NCI-H526 treated with DMSO at 0.1 percent for 48 hours (cell line): ENCODE results near the gene IRX3.

Source experiments
- DNase-seq: peaks from one replicate; lab custom pipeline; 2025; lab: John Stamatoyannopoulos, UW

The IRX3 gene

DNA sequence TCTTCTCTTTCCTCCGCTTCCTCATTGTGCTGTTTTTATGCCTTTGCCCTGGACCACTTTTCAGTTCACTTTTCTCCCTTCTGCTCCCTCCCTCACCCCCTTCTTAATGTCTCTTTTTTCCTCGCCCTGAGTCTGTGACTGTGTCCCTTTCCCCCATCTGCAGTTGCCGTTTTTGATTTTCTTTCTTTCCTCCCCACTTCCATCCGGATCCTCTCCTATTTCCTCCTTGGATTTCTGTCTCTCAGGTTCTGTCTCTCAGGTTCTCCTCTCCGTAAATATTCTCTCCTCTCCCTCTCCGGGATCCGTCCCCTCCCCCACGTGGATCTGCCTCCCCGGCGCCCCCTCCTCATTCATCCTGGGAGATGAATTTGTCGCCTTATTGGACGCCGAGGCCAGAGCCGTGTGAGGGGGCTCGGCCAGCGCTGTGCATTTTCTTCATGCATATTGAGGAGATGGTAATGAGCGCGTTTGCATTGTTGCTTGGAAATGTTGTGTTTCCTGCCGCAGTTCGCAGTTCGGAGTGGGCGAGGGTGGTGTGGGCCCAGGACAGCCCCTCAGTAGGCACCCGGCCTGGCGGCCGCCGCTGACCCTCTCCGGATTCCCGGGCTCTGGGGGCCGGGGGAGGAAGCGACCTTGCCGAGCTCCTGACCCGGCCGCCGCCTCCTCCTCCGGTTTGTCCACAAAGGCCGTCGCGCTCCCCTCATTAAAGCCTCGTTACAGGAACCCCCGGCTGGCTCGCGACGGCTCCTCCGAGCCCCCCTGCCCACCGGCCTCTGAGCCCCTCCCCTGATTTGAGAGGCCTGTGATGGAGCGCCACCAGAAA lies 4.5 kb upstream of the IRX3 start:
- DNase-seq: no peak

DNA sequence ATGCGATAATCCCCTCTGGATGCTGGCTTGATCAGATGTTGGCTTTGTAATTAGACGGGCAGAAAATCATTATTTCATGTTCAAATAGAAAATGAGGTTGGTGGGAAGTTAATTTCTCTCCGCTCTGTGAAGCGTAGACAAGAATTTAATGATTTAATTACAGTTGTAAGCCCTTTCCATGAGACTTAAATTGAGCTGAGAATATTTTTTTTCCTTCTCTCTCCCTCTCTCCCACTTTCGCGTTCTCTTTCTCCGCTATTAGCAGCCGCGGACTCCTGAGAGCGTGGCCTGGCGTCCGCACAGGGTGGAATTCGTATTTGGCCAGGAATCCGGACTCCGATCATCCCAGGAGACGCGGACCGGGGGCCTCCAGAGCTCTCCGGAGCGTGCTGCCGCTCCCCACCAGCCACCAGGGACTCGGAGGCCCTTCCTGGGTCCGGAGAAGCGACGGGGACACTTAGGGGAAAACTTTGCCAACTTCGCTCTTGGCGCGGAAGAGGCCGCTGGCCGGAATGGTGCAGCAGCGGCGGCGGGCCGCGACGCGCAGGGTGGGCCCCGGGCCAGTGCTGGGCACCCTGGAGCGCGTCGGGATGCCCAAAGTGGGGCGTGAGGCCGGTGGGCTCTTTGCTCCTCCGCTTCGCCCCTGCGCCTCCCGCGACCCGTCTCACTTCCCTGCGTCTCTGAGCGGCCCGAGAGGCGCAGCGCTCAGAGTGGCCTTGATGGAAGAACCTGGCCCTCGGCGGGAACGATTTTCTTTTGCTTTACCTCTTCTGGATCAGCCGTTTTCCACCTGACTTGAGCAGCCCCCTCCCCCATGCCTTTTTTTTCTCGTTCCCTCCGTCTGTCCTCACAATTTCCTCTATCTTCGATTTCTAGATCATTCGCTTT lies 3.6 kb upstream of the IRX3 start:
- DNase-seq: no peak

- DNase-seq: no peak
Measured at GRCh38 chr16:54289242-54289944, 2.8 kb upstream of the IRX3 start.

GRCh38 chr16:54288835-54289241 lies 2.3 kb upstream of the IRX3 start:
- no peak for DNase-seq

- DNase-seq: no peak
Measured at GRCh38 chr16:54288030-54288834, 1.6 kb upstream of the IRX3 start.

DNA sequence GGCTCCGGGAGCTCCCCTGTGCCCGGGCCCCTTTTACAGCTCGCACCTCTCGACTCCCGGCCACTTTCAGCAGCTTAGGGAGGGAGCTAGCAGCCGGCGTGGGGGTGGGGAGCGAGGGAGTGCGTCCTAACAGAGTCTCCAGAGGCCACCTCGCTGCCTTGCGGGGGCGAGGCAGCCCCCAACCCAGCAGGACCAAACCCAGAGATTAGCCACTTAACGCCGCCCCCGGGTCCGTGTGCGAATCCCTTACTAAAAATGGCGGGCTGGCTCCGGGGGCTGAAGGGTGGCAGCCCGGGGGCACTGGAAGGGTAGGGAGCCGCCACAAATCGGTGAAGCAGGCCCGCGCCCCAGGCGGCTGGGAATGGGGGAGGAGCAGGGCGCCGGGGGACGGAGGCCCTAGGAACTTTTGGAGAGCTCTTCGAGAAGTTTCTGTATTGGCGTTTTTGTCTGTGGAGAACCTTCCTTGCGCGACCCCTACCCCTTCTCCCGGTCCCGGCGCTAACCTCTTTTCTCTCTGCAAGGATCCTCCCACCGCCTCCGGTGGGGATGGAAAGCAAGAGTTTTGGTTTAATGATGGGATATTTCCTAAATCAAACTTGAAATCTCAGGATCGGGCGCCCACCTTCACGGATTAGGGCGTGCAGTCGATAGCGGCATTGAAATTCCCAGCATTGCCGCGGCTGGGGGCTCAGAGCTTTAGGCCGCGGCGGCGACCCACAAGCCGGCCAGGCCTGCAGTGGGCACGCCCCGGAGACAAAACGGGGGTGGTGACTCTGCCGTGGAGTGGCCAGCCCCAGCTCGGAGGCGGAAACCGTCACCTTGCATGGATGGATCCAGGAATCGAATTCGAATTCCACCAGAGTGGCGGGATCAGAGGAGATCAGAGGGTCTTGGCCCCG lies 793 bp upstream of the IRX3 start:
- DNase-seq: no peak

DNA sequence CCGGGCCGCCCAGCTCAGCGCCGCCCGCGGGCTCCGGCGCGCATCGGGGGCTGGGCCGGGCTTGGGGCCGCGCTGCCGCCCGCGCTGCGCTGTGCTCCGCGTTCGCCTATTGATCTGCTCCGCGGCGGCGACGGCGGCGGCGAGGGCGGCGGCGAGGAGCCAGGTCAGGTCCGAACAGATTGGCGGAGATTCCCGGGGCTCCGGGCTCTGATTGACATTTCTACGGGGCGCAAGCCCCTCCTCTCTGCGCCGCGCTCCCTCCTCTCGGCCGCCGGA lies 559 bp downstream of the IRX3 start:
- no peak for DNase-seq

- no peak for DNase-seq
Measured at GRCh38 chr16:54285414-54286089, 1.0 kb downstream of the IRX3 start.

DNA sequence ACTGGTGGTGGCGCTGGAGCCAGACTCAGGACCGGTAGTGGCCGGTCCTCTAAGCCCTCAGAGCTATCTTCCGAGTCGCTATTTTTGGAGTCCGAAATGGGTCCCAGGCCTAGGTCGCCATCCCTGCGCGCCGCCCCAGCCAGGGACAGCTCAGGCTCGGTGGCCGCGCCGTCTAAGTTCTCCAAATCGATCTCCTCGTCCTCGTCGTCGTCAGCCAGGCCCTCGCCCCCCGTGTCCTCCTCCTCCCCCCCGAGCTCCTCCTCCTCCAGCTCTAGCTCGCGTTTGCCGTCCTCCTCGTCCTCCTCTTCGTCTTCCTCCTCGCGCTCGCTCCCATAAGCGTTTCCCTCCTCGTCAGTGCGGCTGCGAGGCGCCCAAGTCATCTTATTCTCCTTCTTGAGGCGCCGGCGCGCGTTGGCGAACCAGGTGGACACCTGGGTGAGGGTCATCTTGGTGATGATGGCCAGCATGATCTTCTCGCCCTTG lies 1.6 kb downstream of the IRX3 start:
- no peak for DNase-seq

GRCh38 chr16:54284319-54284930 lies 2.2 kb downstream of the IRX3 start:
- no peak for DNase-seq

DNA sequence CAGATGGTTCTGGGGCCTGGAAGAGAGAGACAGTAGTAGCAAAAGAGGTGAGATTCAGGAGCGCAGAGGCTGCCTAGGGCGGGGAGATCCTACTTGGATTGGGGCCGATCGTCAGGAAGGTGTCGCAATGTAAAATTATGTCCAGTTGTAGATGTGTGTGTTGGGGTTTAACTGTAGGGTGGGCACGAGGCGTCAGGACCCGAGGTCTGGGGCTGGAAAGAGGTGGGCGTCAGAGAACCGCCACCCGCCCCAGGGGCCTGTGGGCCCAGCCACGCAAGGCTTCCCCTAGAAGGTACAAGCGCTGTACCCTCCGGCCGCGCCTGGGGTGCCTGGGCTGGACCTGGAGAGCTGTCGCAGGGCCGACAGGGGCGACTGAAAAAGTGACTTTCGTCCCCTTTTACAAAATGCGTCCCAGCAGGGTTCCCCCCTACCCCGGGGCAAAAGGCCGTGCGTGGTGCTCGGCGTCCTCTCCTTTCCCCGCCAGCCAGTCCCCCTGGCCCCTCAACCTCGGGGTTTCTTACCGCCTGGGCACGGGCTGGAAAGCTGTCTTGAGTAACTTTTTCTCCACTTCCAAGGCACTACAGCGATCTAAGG lies 2.8 kb downstream of the IRX3 start:
- DNase-seq: no peak

GRCh38 chr16:54282928-54283724 lies 3.5 kb downstream of the IRX3 start:
- no peak for DNase-seq

- no peak for DNase-seq
Measured at GRCh38 chr16:54282202-54282927, 4.2 kb downstream of the IRX3 start.

DNA sequence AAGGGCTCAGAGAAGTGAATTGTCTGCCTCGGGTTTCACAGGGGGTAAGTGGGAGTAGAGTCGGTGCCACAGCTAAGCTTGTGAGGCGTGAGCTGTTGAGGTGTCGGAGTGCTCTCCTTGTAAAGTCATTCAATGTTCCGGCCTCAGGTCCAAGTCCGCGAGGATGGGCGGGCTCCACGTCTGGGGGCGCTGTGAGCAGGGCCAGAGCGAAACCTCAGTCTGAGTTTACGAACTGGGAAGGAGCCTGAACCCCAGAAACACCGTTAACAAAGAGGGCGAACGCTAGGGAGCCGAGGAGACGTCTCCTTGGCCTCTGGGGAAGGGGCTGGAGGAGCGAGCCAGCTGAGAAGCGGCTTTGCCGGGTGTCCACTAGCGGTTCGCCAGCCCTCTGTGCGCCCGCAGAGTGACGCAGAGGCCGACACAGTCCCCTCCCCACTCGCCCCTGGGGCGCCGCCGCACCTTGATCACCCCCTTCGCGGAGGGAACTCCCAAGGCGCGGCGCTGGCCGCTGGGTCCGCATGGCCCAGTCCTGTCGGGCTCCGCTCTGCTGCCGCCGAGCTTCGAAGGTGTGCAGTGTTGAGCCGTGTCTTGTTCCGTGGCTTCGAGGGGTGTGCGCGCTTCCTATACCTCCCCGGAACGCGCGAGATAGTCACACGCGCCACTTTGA lies 4.9 kb downstream of the IRX3 start:
- DNase-seq: no peak

GRCh38 chr16:54280751-54281150 lies 5.8 kb downstream of the IRX3 start:
- no peak for DNase-seq

DNA sequence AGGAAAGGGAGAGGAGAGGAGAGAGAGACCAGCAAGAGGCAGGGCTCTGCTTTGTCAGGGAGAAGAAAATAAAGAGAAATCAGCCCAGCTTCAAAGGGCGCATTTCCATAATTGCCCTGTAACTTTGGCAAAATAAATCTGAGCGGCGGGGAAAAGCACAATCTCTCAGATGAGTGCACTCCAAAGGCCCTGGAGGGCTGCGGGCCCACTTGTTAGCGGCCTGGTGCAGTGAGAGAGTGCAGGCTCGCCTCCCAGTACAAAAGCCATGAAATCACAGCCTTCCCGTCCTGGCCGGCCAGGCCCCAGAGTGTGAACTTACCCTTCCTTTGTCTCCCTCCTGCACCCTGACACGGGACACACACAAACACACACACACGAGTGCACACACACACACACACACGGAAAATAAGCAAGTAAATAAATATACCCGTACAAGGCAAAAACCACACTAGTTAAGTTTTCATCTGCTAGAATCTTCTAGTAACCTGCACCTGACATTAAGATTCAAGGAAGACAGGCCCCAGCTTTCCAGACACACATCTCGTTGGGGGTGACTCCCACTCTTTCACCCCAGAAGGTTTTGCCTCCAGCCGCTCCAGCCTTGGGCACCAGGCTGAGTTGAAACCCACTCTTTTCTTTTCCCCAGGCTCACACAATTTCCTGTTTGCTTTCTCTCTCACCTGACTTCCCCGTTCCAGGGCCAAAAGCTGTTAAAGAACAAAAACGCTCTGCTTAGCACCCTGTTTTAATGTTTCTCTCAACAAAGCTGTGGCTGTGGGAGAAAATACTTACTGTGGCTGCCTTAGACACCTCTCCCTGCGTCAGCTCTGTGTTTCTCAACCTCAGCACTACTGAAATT lies 8.5 kb downstream of the IRX3 start:
- DNase-seq: no peak
